ENCODE results near the gene SIGLEC9. TPM values are rescaled to one million over a fixed set of nuclear protein-coding genes. Genes with fewer than 3 reads are reported as not detected.
A peak's percentile ranks its signal among the peaks of the same experiment; 100 is the strongest.

Gene SIGLEC9
- total and polyA plus RNA-seq, 10 of the 15 experiments (the other 5 are each of a cell fraction or from before 2014, with no cell fraction given) = 0.10 TPM; not detected in 9

DNA sequence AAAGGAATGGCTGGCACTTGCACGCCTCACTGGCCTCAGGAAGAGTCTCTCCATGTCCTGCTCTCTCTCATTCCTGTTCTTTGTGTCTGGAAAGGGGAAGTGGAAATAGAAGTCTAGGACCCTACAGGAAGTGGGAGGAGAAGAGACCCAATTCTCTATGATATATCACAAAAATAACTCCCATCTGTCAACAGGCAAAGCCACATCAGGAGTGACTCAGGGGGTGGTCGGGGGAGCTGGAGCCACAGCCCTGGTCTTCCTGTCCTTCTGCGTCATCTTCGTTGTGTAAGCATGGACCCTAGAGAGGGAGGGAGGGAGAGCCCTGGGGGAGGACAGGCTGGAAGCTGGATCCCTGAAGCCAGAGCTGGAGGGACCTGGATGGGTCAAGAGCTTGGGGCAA lies 3.0 kb downstream of the SIGLEC9 start:
- H3K27me3 ChIP-seq (replicated peaks in 1 of 2; ENCODE audit: control insufficient read depth in 2 of 2, insufficient read depth in 2 of 2, low read length in 1 of 2) = no peaks in the 10 kb centered on the region; a peak in 2 of 4 replicates
- peaks cover 5% of the 10 kb centered on the region; the same call in 1 of the 2 replicates for H3K4me1 ChIP-seq (ENCODE audit: control insufficient read depth, insufficient read depth, low read length)
- POLR2A ChIA-PET = no interaction called here
- H3K9ac ChIP-seq (ENCODE audit: control insufficient read depth, insufficient read depth, low read length) = no peak overlapping the region
- intact Hi-C loops (cut with micrococcal nuclease; ENCODE audit: unreplicated experiment) (no loop called here), in situ Hi-C loops (cut with MboI) (no loop called here)
- H3K27ac ChIP-seq (ENCODE audit: control insufficient read depth, insufficient read depth) = no peak overlapping the region
- H3K4me2 ChIP-seq (ENCODE audit: control insufficient read depth, insufficient read depth) = no peak overlapping the region
- BruUV-seq (replicated peaks) = no TSS peak
- 13% methylated on average over 4 of the region's 4 CpGs for WGBS (ENCODE audit: insufficient coverage, insufficient replicate concordance, low lambda C conversion rate, missing lambda C conversion rate)
- no peaks in the 10 kb centered on the region for H3K36me3 ChIP-seq (ENCODE audit: control insufficient read depth in 2 of 2, insufficient read depth in 2 of 2, low read length in 1 of 2)
- peak; percentile 67; the same call in 1 of the 2 replicates for TF ChIP-seq SPI1 (IDR thresholded peaks at IDR 0.05; ENCODE audit: borderline replicate concordance, insufficient read depth, low read depth, low read length)
- TF ChIP-seq NR2C2 (IDR thresholded peaks at IDR 0.05; ENCODE audit: borderline replicate concordance, control insufficient read depth, insufficient read length, low read depth) = no peak
- DNase-seq (ENCODE audit: low read depth, low spot score) (no peak), FAIRE-seq (no peak), ATAC-seq (no peak)
- CTCF ChIA-PET = no interaction called here
- H4K20me1 ChIP-seq (ENCODE audit: control insufficient read depth, insufficient read depth) = no peaks in the 10 kb centered on the region
- RAD21 ChIA-PET (ENCODE audit: unreplicated experiment) = no interaction called here
- no peaks in the 10 kb centered on the region for H3K79me2 ChIP-seq (ENCODE audit: control insufficient read depth, insufficient read depth, low read length)
- SMC1A ChIA-PET (ENCODE audit: uncharacterized antibody, unreplicated experiment) = no interaction called here
- H2AFZ ChIP-seq (ENCODE audit: control insufficient read depth, low read depth, low read length) = no peak overlapping the region
- no peaks in the 10 kb centered on the region for H3K9me3 ChIP-seq (replicated peaks; ENCODE audit: control insufficient read depth, insufficient read depth, low read length)
- H3K4me3 ChIP-seq = no peak overlapping the region

DNA sequence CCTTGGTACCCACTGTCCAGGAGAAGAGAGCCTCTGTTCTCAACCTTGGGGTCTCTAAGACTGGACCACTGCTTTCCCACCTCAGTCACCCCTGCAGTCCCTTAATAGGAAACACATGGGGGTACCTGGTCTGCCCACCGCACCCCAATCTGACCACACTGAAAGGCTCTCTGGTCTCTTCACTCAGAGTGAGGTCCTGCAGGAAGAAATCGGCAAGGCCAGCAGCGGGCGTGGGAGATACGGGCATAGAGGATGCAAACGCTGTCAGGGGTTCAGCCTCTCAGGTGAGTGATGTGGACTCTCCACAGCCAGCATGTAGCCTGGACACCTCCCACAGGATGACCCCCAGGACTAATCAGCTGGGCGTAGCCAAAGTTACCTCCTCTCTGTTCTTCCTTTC lies 3.5 kb downstream of the SIGLEC9 start:
- BruUV-seq (replicated peaks) = no TSS peak
- H4K20me1 ChIP-seq (ENCODE audit: control insufficient read depth, insufficient read depth) = no peaks in the 10 kb centered on the region
- in situ Hi-C loops (cut with MboI) (no loop called here), intact Hi-C loops (cut with micrococcal nuclease; ENCODE audit: unreplicated experiment) (no loop called here)
- no peak overlapping the region for H3K4me2 ChIP-seq (ENCODE audit: control insufficient read depth, insufficient read depth)
- H3K27me3 ChIP-seq (replicated peaks in 1 of 2; ENCODE audit: control insufficient read depth in 2 of 2, insufficient read depth in 2 of 2, low read length in 1 of 2) = no peaks in the 10 kb centered on the region; a peak in 2 of 4 replicates
- H3K27ac ChIP-seq (ENCODE audit: control insufficient read depth, insufficient read depth) = no peak overlapping the region
- H3K79me2 ChIP-seq (ENCODE audit: control insufficient read depth, insufficient read depth, low read length) = no peaks in the 10 kb centered on the region
- no peaks in the 10 kb centered on the region for H3K9me3 ChIP-seq (replicated peaks; ENCODE audit: control insufficient read depth, insufficient read depth, low read length)
- no peak for DNase-seq (ENCODE audit: low read depth, low spot score)
- ATAC-seq = no peak
- ChIA-PET POLR2A (no interaction called here), CTCF (no interaction called here), RAD21 (ENCODE audit: unreplicated experiment) (no interaction called here), SMC1A (ENCODE audit: uncharacterized antibody, unreplicated experiment) (no interaction called here)
- FAIRE-seq = no peak
- 73% methylated on average over 7 of the region's 7 CpGs for WGBS (ENCODE audit: insufficient coverage, insufficient replicate concordance, low lambda C conversion rate, missing lambda C conversion rate)
- H3K4me3 ChIP-seq = no peak overlapping the region
- no peak for TF ChIP-seq NFYB (IDR thresholded peaks at IDR 0.05; ENCODE audit: insufficient read depth, low read depth, low read length)
- no peak overlapping the region for H2AFZ ChIP-seq (ENCODE audit: control insufficient read depth, low read depth, low read length)
- peaks cover 5% of the 10 kb centered on the region; the same call in 1 of the 2 replicates for H3K4me1 ChIP-seq (ENCODE audit: control insufficient read depth, insufficient read depth, low read length)
- no peak overlapping the region for H3K9ac ChIP-seq (ENCODE audit: control insufficient read depth, insufficient read depth, low read length)
- no peaks in the 10 kb centered on the region for H3K36me3 ChIP-seq (ENCODE audit: control insufficient read depth in 2 of 2, insufficient read depth in 2 of 2, low read length in 1 of 2)
